EL (cell line): ENCODE measurements around the gene TRIOBP.

Experiments
- DNase-seq: peaks from one replicate; pipeline ENCODE4 v3.0.0-alpha.2; 2016

The TRIOBP gene

GRCh38 chr22:37731804-37732471 is 35.1 kb downstream of the TRIOBP start:
- no peak for DNase-seq

DNA sequence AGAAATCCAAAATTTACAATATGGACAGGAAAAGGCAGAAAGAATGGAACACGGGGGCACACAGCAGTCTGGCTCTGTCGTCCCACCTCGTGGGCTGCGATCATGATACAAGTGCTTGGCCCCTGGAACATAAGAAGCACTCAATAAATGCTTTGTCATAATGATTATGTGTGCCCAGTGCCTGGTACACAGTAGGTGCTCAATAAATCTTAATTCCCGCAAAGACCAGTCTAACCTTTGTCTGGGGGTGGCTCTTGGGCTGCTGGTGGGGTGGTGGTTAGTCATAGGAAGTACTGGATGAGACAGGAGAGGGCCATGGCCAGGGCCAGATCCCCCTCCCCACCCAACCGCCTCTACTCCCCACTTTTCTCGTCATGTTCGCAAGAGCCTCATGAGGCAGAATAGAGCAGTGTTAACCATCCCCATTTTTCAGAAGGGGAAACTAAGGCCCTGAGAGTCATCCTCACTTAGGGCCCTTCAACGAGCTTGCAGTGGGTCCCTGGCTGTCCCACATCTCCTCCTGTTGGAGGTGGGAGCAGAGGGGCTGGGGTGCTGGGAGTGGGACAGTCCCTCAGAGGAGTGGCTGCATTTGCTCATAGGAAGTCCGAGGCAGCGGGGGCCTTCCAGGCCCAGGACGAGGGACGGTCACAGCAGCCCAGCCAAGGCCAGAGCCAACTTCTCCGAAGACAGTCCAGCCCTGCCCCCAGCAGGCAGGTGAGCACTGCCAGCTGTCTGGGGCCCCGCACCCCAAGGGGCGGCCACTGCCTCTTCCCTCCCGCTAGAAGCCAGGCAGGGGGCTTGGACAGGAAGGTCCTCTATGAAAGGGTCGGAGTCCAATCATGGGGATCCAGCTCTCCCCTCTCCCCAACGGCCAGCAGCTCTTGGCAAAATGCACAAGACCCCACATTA is 36.1 kb downstream of the TRIOBP start:
- no peak for DNase-seq

DNA sequence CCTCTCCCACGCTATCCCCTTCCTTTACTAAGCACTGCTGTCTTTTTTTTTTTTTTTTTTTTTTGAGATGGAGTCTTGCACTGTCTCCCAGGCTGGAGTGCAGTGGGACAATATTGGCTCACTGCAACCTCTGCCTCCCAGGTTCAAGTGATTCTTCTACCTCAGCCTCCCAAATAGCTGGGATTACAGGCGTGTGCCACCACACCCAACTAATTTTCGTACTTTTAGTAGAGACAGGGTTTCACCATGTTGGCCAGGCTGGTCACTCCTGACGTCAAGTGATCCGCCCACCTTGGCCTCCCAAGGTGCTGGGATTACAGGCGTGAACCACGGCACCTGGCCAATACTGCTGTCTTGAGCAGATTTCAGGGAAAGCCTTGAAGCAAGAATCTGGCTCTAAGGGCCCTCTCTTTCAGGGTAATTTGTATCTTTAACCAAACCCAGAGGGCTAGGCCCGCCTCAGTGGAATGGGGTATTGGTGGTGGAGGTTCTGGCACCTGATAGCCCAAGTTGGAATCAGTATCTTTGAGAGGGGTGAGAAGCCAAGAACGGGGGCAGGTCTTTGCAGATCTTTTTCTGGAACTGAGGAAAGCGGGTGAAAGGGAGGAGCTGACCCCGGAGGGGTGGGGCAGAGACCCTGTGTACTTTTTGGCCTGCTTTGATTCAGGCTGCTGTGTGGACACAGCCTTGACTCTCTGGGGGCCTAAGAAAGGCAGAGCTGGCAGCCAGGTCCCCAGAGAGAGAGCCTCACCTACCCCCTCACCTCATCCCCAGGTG is 37.0 kb downstream of the TRIOBP start:
- DNase-seq: no peak

DNA sequence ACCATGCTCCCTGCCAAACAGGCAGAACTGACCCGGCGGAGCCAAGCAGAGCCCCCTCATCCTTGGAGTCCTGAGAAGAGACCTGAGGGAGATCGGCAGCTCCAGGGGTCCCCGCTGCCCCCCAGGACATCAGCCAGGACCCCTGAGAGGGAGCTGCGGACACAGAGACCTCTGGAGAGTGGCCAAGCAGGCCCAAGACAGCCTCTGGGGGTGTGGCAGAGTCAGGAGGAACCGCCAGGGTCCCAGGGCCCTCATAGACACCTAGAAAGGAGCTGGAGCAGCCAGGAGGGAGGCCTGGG is 37.5 kb downstream of the TRIOBP start:
- DNase-seq: no peak

GRCh38 chr22:37734964-37735451 is 38.2 kb downstream of the TRIOBP start:
- no peak for DNase-seq

GRCh38 chr22:37739035-37739434 is 42.2 kb downstream of the TRIOBP start:
- DNase-seq: peak; percentile 43

DNA sequence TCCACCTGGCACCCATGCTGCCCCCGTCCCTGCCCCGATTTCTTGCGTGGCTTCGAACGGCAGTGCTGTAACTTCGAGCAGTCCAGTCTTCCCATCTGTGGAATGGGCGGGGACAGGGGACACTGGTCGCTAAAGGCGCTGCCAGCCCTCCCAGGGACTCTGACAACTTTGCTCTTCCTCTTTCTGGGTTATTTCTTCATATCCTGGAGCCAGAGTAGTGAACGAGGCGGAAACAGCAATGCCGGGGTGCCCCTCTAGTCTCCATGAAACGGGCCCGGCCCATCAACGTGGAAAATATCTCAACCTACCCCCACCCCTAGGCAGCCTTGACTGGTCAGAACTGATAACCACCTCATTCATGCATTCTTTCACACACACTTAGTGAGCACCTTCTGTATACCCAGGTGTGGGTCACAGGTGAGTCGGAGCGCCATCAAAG is 42.8 kb downstream of the TRIOBP start:
- no peak for DNase-seq

GRCh38 chr22:37740455-37741311 is 43.8 kb downstream of the TRIOBP start:
- DNase-seq: no peak

DNA sequence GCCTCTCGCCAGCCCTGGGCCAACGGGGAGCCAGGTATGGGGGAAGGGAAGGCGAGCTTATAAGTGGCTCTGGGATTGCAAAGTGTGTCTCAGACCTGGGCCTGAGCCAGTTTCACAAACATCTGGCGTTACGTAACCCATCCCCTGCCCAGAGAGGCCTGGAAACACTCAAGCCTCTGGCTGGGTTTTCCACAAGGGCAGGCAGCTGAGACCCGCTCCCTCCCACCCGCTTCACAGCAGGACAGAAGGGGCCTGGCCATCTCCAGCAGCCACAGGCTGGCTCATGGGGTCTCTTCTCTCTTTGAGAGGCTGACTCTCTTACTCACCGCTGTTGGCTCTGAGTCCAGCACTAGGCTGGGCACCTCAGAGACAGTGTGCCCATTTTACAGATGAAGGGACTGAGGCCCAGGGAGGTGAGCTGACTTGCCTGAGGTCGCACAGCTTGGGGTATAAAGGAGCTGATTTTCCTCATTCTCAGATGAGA is 44.5 kb downstream of the TRIOBP start:
- peak; percentile 89 for DNase-seq

DNA sequence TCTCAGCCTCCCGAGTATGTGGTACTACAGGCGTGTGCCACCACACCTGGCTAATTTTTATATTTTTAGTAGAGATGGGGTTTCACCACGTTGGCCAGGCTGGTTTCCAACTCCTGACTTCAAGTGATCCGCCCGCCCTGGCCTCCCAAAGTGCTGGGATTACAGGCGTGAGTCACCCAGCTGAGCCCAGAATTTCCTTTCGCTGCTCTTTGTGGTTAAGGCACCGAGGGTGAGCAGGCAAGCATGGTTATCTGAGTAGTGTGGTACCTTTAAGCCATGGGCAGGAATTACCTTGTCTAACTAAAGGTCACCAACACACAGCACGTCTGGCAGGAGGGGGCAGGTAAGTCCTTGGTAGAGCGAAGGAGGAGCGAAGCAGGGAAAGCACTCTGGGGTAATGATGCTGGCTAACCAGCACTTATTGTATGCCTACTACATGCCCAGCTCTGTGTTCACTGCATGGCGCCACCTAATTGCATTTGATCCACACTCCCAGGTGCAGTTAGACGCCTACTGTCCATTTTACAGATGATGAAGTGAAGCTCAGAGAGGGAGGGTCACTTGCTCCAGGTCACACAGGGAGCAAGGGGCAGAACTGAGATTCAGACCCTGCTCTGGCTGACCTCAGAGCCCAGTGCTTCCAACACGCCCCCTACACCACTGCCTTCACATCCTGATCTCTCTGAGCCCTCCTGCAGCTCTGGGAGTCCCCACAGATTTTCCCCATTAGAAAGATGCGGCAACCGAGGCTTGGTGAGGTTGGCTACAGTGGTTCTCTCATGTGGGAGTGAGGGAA is 45.7 kb downstream of the TRIOBP start:
- DNase-seq: peak; percentile 90

DNA sequence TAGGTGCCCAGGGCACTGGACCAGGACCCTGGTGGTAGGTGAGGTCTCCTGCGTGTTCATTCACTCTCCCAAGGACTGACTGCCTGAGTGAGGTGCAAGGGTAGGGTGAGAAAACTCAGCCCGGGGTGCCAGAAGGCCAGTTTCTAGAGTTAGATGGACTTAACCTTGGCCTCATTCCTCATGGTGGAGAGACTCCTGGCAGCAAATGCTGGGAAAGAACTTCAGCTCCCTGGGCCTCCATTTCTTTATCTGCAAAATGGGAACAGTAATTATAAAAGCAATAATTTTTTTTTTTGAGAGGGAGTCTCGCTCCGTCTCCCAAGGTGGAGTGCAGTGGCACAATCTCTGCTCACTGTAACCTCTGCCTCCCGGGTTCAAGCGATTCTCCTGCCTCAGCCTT is 47.7 kb downstream of the TRIOBP start:
- no peak for DNase-seq

DNA sequence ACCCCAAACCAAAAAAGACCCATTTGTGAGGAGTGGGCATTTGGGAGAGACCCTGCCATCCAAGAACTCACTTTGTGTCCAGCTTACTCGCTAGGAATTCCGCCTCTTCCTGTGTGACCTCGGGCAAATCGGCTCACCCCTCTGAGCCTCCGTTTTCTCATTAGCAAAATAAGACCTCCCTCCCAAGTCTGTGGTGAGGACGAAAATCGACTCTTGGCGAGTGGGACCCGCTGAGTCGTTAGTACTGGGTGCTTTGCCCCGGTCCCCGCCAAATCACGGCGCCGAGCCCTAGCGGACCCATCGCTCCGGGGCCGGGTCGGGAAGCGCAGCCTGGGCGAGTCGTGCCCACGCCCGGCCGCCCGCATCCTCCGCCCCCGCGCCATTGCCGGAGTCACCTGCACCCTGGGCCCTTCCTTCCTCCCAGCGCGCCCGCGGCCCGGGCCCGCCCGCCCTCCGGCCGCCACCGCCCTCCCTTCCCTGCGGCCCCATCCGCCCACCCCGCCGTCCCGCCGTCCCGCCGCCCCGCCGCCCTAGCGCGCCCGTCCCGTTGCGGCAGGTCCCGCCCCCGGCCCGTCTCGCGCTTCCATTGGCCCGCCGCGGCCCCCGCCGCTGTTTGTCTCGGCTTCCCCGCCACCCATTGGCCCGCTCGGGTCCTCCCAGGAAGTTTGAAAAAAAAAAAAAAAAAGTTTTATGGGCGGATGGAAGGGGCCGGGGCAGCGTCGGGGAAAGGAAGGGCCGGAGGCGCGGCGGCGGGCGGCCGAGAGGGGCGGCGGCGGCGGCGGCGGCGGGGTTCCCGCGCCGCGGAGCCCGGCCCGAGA is 48.9 kb downstream of the TRIOBP start:
- DNase-seq: peak; percentile 90

GRCh38 chr22:37746366-37747079 is 49.7 kb downstream of the TRIOBP start:
- no peak for DNase-seq

- peak; percentile 89 for DNase-seq
These were observed 50.3 kb downstream of the TRIOBP start for GRCh38 chr22:37747080-37747714.

GRCh38 chr22:37747715-37748100 is 50.9 kb downstream of the TRIOBP start:
- DNase-seq: no peak

DNA sequence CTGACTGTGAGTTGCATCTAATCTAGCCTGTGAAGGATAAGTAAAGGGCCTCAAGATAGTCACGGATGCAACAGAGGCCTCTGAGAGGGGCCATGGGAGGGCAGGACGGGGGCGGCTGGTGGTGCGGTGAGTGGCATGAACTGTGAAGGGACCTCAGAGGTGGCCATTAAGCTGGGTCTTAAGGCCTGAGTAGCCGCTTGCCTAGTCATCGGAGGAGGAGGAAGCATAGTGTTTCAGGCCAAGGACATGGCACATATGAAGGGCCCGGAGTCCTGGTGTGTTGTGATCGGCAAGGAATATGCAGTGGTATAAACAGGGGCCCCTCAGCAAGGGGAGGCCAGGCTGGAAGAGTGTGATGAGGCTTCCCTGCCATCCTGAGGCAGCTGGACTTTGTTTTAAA is 51.8 kb downstream of the TRIOBP start:
- DNase-seq: no peak

GRCh38 chr22:37749226-37749625 is 52.4 kb downstream of the TRIOBP start:
- DNase-seq: no peak

DNA sequence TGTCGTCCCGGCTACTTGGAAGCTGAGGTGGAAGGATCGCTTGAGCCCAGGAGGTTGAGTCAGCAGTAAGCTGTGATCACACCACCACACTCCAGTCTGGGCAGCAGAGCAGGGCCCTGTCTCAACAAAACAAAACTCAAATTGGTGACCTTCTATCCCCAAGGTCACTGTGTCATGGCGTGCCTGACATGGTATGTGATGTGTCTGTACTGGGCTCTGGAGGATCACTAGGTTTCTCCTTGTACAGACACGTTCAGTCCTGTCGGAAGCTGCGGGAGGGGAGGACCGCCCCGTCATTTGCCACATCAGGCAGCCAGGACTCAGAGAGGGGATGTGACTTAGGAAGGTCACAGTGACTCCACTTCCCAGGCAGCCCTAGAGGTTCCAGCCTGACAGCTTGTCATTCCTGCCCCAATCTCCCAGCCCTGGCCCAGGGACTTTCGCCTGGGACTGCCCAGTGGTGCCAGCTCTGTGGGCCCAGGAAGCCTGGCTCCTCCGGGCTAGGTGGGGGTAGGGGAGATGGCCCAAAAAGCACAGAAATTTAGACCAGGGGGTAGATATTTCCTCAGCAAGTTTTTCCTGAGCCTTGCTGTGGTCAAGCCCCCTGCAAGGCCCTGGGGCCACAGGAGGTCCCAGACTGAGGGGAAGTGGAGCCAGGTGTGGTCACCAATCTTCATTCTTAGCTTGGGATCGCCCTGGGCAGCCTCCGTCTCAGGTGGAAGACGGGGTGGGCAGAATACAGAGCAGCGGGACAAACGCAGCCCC is 53.2 kb downstream of the TRIOBP start:
- peak; percentile 75 for DNase-seq
